ENCODE data around the gene LCNL1.

DNA sequence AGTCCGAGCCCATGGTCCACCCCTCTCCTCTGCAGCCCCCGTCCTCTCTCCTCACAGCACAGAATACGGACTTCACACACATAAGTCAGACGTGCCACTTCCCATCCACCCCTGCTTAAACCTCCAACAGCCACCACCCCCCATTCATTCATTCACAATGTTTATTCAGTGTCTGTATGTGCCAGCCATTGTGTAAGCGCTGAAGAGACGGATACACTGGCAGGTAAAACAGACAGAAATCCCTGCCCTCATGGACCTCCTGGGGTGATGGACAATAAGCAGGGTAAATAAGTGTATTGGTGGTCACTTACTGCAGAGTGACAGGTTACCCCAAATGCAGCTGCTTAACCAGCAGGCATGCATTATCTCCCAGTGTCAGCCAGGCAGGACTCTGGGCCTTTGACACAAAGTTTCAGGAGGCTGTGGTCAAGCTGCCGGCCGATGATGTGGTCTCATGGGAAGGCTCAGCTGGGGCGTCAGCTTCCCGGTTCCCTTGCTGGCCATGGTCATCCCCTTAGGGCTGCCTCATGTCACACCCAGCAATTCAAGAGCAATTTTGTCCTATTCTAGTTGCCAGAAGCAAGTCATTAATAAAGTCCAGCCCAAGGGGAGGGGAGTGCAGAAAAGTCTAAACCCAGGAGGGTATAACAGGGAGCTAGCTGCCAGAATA, 7.6 kb downstream of the LCNL1 start:
- TF ChIP-seq POLR2AphosphoS5 (IDR thresholded peaks at IDR 0.05; ENCODE audit: borderline replicate concordance, low read depth, low read length) (no peak), EZH2 (IDR thresholded peaks at IDR 0.05) (no peak), FOXP2 (optimal IDR thresholded peaks at IDR 0.05; ENCODE audit: control extremely low read depth, extremely low read length, insufficient read depth) (no peak)
